NCI-H446 (cell line): ENCODE measurements around the gene LHX5.
"Not testable (repeated sequence)": the region's sequence is repeated elsewhere in the genome, so short reads cannot be mapped to it uniquely, and the experiment has no call there.

Source experiments
- DNase-seq, 2 experiments: peaks; one replicate each; lab custom pipeline; 2025; lab: John Stamatoyannopoulos, UW

LHX5 gene

DNA sequence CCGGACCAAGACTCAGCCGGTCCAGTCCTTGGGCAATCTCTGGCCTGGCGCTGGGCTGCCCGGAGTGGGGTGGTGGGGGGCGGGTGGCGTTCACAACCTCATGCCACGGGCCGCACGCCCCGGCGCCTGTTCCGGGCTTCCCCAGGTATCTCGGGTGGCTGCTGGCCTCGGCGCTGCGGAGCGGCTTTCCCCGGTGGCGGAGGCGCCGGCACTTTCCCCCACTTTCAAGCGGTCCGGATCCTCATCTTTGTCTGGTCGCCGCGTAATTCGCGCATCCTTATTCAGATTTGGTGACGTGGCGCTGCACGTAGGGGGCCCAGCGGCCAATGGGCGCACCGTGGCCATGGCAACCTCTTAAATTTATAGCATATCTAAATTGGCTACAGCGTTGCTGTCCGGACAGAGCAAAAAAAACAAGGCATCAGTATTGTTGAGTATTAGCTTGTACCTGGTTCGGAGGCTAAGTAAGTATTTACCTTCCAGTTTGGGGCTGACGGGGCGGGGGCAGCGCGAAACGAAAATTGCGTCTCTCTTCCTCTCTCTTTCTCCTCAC, at the start of gene LHX5:
LHX5 (minus strand) TSS at position 253 of the 553 bp plus-strand sequence. CDS start 373 bp downstream, outside the sequence.
- no peak for DNase-seq

DNA sequence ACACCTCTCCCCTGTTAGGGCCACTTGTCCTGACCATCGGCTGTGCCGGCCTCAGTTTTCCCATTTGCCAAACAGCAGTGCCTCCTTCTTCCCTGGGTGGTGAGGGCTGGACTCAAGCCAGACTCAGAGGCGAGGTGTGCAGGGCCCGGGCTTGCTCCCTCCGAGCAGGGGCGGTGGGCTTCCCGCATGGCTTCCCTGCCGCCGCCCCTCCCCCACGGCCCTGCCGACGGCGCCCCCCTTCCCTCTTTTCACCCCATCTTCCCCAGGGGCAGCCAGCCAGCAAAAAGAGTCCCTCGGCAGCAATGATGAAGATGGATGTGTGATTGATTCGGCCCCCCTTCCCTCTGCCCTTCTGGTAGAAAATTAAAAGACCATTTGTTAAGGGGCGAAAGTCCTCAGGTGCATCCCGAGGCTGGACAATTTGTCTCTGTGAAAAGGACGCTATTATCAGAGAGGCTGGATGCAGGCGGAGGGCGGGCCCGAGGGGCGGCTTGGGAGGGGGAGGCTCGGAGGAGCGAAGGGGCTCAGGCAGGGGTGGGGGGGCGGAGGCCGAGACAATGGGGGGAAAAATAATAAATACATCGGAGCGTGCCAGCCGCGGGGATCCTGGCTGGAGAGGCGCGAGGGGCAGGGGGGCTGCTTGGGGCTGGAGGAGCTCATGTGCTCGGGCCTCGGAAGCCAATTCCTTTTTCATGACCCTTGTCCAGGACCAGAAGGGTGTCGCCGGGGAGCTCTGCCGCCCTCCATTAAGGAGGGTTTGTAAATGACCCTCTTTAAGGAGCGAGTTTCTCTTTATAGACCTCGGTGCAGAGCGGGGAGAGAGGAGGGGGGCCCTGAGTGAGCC, 48.0 kb upstream of the LHX5 start:
- DNase-seq: no peak

DNA sequence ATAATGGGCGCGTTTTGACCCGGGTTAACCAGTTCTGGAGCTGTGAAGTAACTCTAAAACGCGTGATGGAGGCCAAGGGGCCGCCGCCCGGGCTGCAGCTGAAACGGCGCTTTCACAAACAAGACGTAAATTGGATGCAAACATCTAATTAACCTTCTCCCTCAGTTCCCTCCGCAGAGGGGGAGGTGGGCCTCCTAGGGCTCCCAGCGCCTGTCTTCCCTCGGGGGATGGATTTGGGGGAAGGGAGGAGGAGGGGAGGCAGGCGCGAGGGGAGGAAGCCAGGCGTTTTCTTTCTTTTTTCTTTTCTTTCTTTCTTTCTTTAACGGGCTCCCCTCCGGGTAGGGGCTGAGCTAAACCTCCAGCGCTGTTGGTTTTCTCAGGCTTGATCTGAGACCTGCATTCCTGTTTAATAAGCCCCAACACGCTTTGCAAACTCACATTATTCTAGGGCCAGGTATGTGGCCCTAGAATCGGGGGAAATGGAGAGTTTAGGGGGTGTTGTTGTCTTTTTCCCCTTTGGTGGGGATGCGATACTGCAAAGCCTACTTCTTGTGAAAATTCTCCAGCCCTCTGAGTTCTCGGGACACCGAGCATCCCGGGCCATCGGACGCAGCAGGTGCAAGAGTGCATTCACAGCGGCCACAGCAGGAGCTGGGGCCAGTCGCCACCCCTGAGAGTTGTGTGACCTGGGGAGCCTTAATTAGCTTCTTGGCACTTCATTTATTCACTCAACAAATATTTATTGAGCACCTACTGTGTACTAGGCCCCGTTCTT, 43.6 kb upstream of the LHX5 start:
- no peak for DNase-seq

DNA sequence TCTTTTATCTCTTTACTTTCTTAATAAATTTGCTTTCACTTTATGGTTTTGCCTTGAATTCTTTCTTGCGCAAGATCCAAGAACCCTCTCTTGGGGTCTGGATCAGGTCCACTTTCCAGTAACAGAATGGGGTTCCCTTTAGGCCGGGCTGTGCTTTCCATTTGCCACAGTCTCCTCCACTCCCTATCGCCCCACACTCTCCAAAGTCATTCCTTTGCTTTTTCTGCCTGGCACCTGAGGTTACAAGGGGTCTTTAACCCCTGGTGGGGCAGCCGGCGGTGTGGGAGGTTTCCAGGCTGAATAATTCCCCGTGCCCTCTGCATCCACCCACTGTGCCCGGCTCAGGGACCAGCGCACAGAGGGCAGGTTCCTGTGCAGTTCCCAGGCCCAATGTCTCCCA, 42.9 kb upstream of the LHX5 start:
- DNase-seq: no peak

DNA sequence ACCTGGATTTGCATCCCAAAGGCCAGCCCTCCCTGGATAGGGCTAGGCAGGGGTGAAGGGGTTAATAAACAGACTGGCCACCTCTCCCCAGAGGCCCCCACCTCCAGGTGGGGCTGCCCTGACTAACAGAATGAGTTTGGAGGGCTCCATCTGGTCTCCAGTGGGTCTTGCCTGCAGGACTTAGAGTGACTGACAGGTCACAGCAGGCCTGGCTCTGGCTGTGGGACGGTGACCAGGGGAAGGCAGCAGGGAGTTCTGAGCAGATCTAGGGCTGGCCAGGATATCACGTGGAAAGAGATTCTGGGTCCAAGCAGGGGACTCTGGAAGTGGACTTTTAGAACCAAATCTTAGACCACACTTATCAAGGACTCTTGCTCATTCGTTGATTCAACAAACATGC, 40.9 kb upstream of the LHX5 start:
- no peak for DNase-seq

DNA sequence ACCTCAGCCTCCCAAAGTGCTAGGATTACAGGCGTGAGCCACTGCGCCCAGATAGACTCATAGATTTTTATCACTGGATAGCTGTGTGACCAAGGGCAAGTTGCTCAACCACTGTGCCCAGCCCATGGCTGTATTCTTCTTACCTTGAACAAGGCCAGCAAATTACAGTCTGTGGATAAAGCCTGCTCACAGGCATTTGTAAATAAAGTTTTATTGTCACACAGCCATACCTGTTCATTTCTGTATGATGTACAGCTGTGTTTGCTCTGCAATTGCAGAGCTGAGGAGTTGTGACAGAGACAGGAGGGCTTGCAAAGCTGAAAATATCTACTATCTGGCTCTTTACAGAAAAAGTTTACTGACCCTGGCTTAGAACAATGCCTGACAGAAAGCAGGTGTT, 35.2 kb upstream of the LHX5 start:
- no peak for DNase-seq

DNA sequence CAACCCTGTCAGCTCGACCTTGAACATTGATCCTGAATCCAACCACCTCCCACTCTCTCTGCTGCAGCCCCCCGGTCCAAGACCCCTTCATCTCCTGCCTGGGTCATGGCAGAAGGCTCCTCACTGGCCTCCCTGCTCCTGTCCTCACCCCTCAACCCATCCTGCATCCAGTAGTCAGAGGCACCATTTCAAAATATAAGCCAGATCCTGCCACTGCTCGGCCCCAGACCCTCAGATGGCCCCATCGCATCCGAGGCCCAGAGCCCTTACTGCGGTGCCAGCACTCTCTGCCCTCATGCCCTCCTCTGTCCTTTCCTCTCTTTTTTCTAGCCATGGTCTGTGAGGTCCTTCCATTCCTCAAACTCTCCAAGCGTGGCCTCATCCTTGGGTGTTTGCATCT, 34.3 kb upstream of the LHX5 start:
- DNase-seq: no peak

DNA sequence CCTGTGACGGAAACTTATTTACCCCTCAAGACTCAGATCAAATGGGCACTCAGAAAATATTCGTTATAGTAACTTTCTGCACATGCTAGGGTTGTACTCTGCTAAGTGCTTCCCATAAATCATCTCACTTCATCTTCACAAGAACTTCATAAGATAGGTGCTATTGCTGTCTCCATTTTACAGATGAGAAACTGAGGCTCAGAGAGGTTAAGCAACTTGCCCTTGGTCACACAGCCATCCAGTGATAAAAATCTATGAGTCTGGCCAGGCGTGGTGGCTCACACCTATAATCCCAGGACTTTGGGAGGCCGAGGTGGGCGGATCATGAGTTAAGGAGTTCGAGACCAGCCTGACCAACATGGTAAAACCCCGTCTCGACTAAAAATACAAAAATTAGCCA, 33.2 kb upstream of the LHX5 start:
- DNase-seq: no peak

DNA sequence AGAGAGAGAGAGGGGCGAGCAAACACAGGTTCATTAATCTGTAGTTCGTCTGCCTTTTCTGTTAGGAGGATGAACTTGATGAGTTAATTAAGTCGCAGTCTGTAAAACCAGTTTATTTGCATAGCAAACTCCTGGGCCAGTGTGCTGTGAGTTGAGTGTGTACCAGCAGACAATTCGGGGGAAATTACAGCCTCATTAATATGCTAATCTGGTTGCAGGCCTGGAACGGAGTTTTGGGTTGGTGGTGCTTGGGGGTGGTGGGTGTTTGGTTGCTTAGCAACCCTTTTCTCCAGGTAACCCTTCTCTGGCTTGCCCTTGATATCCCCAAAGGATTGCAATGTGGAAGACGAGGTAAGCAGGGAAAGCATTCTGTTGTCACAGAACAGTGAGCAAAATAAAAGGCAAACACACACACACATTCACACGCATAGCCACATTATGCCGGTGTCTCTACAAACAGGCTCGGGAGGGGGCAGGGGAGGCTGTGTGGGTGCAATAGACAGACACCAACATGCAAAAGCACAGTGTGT, 29.2 kb upstream of the LHX5 start:
- no peak for DNase-seq

DNA sequence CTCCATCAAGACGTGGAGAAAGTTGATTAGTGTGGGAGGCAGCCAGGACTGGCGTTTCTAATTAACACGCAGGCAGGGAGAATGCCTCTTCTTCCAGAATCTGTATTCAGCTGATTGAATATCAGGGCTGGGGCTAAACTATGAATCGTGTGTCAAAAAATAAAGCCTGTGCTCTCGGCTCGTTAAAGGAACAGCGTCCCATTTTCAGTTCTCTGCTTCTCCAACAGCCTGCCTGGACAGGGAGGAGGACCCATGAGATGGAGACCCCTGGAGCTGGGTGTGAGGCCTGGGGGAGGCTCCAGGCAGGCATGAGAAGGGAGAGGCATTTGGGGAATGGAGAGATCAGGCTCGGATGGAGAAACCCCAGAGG, 28.6 kb upstream of the LHX5 start:
- no peak for DNase-seq

DNA sequence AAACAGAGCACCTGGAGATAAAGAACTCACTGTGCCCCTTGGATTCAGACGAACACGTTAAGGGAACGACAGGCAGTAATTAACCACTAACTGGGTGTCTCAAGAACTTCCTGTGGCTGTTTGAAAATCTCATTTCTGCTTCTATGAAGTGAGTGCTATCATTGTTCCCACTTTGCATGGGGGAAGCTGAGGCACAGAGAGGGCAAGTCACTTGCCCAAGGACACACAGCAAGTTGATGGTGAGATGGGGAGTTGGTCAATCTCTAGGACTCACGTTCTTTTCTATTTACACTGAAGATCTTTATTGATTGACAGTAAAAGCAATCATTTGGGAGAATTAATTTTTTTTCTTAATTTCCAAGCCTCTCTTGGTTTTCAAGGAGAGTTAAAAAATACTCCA, 26.8 kb upstream of the LHX5 start:
- DNase-seq: no peak

DNA sequence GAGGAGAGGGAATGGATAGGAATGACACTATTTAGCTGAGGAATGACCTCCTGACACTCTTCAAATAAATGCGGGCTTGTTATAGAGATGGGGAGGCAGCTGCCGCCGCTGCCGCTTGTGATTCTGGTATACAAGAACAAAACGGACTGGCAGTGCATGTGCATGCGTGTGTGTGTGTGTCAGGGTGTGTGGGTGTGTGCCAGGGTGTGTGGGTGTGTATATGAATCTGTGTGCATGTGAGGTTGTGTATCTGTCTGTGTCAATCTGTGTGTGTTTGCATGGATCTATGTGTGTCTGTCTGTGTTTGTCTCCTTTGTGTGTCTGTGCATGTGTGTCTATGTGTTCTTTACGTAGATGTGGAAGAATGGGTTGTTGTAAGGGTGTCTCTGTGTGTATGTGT, 26.0 kb upstream of the LHX5 start:
- no peak for DNase-seq

DNA sequence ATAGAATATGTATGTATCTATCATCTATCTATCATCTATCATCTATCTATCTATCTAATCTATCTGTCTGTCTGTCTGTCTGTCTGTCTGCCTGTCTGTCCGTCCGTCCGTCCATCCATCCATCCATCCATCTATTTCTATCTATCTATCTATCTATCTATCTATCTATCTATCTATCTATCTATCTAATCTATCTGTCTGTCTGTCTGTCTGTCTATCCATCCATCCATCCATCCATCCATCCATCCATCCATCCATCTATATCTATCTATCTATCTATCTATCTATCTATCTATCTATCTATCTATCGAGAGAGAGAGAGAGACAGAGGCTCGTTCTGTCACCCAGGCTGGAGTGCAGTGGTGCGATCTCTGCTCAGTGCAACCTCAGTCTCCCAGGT, 24.3 kb upstream of the LHX5 start:
- not testable (repeated sequence) for DNase-seq

DNA sequence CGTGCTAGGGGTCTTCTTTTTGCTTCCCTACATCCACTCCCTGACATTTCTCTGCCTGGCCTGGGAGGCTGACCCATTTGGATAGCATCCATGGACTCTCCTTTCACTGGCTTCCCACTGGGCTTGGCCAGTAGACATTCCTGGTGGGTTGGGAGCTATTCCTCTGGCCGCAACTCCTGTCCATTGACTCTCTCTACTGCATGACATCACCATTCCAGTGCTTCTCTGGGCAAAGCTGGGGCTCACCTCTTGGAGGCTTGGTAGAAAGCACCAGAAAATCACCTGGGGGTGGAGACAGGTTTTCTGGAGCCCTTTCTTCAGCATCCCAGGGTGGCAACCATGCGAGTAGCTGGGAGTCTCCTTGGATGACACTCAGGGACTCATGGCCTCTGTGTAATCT, 16.7 kb upstream of the LHX5 start:
- no peak for DNase-seq

DNA sequence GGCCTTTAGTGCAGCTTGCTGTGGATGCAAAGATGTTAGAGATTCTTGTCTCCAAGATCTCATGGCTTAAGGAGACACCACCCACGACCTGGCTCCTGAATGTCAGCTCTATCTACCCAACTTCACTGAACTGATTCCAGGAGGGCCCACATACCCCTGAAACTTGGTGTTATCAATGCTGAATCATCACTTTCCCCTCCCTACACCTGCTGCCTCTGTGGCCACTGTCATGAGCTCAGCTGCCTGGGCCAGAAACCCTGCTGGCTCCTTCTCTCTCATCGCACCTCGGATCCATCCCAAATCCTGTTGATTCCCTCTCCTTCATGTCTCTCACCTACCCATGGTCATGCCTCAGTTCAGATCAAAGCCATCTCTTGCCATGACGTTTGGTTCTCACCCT, 15.1 kb upstream of the LHX5 start:
- DNase-seq: no peak

DNA sequence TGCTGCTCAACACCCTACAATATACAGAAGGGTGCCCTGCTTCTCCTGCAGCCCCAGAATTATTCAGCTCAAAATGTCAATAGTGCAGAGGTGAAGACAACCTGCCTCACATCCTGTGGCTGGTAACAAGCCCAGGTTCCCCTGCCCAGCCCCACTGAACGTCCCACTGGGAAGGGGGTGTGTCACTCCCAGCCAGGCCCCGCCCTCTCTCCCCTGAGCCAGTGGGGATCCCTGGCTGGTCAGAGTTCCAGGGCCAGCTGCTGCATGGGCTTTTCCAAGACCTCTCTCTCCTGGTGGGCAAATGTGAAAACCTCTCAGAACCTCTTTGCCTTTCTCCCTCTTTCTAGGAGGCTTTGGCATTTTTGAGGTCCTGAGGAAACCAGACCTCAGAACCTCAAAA, 13.7 kb upstream of the LHX5 start:
- no peak for DNase-seq

DNA sequence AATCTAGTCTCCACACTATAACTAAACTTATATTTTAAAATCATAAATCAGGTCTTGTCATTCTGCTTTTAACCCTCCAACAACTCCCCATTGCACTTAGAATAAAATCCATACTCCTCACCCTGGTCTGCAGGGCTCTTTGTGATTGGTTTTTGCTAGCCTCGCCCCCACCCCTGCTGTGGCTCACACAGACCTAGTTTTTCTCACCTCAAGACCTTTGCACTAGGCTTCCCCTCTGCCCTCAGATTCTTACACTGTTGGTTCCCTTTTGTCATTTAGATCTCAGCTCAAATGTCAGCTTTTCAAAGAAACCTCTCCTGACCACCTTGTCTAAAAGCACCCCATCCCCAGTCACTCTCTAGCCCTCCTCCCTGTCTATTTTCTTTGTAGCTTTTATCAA, 10.7 kb upstream of the LHX5 start:
- DNase-seq: no peak

DNA sequence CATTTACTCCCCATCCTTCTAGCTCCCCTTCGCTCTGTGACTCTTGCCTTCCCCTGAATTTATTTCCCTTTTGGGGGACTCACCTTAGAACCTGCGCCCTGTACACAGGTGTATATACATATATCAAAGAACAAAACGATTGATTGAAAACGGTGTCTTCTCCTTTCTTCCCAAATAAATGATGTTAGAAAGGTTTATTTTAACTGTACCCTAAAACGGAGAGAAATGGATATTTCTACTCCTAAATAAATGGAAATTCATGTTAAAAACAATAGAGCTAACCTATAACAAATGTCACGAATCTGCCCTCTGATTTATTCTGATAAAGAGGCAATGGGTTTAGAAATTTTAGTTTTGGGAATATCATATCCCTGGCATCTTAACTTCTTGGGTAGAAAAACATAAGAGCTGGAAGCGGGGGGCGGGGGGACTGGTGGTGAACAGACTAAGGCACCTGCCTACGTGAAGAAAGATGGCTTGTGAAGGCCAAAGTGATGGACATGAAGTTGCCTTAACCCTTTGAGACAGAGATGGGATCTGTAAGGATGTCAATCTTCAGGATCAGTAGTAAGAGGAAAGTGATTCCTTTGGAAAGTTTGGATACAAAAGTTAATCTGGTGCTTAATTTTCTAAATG, 8.8 kb upstream of the LHX5 start:
- DNase-seq: no peak

DNA sequence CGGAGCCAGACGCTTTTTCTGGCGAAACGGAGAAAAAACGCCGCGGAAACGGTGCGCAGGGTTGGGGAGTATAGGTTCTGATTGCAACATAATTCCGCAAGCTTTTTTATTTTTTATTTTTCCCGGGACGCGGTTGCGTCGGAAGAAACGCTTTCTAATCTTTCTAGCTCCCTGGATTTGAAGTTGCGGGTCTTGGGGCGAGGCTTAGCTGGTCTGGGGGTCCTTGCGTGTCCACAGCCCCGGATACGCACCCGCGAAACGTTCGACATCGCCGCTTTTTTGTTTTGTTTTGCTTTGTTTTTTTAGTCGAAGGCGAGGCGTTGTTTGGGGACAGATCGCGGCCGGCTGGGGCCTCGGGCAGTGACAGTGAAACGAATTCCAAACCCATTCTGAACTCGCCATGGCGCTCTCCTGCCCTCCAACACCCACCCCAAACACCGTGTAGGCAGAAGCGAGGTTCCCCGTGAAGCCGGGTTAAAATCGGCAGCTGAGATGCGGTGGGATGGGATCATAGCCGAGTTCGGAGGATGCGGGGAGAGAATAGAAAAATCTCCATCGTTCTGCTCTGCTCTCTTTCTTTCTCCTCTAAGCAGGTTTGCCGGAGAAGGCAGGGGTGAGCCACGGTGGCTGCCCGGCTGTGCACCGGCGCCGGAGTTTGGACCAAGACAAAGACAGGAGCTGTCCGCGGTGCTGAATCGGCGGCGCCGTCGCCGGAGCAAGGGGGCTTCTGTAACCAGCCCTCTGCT, 8.1 kb upstream of the LHX5 start:
- DNase-seq: no peak

DNA sequence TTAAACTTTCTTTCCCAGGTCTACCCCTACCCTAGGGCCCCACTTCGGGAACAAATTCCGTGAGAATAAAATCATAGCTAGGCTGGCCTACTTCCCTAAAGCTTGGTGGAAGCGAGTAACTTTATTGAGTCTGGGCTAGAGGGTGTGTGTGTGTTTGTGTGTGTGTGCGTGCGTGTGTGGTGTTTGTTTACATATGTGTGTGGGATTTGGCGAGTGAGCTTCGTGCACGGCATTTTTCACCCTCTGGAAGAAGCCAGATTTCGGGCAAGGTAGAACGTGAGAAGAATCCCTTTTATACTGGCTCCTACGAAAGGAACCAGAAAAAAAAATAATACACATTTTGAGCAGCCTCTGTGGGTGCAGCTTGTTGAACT, 7.5 kb upstream of the LHX5 start:
- no peak for DNase-seq

DNA sequence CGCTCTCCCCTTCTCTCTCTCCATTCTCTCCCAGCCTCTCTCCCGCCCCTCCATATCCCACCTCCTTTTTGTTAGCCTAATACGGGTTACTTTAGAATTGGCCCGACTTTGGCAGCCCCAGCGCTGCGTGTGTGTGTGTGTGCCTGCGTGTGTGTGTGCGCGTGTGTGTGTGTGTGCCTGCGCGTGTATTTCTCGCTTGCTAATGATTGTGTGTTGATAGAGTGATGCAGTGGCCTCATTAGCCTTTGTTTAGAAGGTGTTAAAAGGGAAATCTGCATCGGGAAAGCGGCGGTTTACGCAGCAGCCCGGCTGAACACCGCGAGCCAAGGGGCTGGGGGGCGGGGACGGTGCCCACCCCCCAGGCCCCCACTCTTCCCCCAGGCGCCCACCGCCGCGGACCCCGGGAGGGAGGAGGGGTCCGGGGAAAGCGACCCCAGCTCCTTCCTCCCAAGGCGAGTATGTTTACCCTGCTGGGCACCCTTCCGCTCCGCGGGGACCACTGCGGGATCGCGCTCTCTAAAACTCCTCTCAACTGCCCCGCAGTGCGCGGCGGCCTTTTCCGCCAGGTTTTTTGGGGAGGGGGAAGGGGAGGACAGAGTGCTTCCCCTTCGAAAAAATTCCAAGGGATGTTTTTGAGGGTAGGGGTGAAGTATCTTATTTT, 6.8 kb upstream of the LHX5 start:
- no peak for DNase-seq
